ENCODE data around the gene RBM19.

Gene RBM19

DNA sequence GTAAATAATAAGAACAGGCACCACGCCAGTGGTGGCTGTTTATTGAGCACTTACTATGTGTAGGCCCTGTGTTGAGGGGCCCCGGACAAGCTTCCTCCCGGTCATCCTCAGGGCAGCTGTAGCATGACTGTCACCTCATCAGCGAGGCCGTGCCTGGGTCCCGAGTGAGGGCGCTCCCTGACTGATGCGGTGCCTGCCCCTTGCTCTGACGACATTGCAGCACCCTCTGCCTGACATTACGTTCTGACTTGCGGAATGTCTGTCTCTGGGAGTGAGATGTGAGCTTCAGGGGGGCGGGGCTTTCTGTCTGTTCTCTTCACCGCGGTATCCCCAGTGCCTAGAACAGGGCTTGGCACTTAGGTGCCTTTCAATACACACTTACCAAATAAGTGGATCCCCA is 167.6 kb downstream of the RBM19 start:
- DNase-seq: no peak

DNA sequence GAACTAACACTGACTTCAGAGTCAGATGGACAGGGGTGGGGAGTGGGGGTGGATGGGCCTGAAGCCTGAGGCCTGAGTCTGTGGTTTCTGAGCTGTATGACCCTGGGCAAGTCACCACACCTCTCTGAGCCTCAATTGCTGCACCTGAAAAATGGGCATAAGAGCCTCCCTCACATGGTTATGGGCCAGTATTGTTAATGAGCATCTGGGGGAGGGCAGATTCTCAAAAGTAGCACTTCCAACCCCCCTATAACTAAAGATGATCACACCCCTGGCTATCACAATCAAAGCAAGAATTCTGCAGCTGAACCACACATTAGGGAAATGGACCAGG is 168.6 kb downstream of the RBM19 start:
- no peak for DNase-seq

DNA sequence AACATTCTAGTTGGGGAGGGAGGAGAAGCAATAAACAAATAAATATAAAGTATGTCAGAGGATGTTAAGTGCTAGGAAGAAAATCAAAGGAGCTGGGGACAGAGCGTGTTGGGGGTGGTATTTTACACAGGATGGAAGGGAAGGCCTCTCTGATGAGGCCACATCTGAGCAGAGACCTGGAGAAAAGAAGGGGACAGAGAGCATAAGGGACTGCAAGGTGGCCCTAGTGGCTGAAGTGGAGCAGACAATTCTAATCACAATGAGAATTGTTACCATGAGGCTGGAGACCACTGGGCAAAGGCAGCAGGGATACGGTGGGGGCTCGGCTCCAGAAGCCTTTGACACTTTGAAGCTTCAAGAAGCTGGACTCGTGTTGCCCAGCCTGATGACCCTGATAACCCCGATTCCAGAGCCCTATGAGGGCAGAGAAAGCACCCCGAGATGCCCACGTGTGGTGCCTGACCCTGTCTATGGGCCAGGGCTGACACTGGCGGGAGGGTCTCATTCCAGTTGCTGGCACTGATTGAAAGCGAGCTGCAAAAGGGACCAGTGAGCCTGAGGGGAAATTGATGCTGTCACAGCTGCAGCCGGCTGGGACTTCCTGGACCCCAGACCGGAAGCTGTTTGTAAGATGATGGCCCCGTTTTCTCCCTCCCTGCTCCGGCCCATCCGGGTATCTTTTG is 169.1 kb downstream of the RBM19 start:
- DNase-seq: no peak

DNA sequence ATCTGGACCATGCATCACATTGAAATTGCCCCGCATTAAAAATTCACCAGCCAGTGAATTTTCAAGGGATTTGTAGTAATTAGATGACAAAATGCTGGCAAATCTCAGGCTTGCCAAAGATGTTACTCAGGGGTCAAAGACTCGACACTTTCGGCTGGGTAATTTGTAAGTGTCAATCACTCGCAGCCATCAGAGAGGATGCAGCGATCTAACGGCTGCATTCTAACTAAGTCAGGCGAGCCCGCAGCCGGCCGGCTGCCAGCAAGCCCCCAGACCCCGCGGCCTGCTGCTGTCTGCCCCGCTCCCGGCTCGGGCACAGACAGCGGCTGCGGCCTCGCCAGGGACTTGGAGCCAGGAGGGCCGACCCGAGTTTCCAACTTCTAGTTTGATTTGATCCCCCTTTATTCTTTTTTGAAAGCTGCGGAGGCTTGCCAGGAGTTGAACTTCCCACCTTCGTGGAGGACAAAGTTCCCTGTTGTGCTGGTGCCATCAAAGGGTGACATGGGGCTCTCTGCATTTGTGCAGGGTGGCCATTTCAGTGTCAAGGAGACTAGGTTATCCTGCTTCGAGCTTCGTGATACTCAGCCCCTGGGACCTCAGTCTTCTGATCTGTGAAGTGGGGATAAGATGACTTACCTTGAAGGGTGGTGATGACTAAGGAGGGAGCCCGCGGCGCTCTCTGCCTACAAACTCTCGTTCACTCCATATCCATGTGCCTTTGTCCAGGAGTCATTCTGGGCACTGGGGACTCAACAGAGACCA is 169.9 kb downstream of the RBM19 start:
- no peak for DNase-seq

DNA sequence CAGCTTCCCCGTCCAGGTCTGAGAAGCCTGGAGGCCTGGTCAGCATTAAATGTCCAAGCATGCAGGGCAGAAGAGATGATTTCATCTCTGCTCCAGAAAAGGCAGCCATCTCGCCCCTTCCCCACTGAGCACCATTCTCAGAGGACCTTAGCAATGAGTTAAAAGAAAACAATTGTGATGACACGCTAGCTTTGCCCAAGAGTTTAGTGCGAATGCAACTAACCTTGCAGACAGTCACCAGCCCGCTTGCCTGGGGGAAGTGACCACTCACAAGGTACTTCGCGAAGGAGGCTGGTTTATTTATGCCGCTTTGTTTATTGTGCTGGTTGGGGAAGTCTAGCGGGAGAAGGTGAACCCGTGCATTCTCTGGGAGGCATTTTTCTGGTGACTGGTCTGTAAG is 170.7 kb downstream of the RBM19 start:
- no peak for DNase-seq

DNA sequence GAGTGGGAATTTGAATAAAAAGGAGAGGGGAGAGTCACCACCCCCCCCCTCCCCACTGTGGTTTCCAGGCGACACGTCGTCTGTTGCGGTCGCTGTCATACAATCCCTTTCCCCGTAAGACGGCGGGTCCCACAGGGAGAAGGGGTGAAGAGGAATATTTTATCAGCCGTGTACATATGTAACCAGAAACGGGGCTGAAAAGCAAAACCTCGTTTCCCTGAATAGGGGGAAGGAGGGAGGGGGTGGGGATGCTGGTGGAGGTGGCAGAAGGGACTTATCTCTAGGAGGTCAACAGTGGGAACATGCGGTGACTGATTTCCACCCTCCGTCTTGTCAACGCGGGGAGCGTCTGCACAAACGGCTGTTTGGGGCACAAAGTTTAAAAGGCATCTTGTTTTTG is 171.4 kb downstream of the RBM19 start:
- DNase-seq: no peak

DNA sequence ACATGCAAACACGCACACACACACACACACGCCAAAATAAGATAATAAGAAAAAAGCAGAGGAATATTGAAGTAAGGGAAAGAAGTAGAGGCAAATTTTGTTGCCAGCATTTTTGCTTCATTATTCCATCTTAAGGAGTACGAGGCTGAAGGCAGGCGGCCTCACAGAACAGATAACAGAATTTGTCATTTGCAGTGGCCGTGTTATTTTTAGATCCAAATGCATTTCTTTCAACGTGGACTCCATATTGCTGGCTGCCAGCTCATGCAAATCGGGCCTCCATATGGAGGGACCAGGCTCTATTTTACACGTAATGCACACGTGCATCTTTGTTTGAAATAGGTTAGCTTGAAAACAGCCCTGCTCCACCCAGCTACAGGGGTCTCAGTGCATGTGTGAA is 172.9 kb downstream of the RBM19 start:
- no peak for DNase-seq

DNA sequence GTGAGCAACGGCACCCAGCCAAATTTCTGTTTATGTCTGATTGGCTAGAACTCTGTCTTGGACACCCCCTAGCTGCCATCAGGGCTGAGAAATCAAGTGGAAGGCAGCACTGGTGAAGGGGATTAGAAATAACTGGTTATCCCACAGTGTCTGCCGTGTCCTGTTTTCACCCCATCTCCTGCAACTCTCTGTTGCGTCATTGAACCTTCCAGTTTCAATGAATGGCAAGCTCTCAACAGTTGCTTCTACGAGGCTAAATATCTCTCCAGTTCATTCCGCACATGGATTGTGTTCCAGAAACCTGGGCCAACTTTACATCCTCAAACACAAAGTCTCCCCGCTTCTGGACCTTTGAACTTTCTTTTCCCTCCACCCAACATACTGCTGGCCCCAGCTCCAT is 173.7 kb downstream of the RBM19 start:
- DNase-seq: no peak

DNA sequence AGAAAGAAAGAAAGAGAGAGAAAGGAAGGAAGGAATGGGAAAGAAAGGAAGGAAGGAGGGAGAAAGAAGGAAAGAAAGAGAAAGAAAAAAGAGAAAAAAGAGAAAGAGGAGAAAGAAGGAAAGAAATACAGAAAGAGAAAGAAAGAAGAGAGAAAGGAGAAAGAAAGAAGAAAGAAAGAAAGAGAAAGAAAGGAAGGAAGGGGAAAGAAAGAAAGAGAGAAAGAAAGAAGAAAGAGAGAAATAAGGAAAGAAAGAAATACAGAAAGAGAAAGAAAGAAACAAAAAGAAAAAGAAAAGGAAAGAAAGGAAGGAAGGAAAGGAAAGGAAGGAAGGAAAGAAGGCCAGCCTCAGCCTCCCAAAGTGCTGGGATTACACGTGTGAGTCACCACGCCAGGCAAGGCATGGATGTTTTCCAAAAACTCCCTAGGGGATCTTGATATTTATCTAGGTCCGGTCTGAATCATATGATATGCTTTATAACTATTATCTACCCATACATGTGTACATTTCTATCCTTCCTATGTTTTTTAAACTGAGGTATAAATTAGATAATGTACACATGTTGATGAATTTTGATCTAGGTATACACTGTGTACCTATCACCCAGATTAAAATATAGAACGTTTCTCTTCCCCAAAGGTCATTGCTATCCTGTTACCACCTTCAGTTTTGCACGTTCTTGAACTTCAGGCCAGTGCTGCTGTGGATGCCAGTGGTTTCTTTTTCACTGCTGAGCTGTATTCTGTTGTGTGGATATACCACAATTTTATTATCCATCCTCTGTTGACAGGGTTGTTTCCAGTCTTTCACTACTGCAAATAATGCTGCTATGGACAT is 177.9 kb downstream of the RBM19 start:
- DNase-seq: no peak

DNA sequence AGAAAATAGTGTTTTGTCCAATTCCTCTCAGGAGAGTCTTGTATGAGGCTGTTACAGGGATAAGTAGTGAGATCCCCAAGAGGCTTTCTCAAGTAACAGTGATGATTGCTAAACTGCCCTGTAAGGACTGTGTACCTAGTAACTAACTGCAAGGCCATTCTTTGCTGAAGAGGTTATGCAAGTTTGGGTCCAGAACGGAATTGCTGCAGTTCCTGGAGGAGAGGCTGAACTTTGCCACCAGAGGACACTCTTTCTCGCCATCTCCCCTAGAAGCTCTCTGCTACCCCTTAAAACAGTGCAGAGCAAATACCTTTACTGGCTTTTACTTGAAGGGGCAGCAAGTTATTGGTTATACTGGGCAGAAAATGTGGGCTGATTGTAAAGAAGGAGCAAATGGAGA is 180.0 kb downstream of the RBM19 start:
- no peak for DNase-seq

DNA sequence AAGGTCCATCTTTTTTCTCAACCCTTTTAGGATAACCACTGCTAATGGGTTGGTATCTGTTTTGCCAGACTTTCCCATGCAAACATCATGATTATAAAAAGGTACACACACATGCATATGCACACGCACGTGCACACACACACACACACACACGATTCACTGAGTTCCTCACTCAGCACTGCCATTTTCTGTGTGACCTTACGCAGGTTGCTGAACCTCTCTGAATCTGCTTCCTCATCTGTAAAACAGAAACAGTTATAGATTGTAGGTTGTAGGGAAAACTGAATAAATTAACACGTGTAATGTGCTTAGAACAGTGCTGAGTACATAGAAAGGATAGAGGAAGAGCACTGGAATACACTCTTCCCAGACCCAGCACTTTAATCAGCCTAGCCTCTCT is 182.3 kb downstream of the RBM19 start:
- DNase-seq: no peak

DNA sequence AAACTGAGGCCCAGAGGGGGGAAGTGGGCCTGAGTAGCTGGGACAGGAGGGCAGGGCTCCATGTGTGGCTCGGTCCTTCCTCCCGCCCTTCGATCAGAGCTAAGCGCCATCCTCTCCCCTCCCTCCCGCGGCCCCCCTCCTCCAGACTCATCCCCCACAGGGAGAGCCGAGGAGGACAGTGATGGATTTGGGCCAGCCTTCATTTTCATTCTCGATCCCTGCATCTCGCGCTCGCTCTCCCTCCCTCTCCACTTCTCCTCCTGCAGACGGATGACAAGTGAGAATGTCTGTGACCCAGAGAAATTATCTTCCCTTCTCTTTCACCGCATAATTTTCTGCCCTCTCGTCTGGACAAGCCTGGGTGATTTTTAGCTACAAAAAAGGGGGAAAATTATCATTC is 183.3 kb downstream of the RBM19 start:
- no peak for DNase-seq

DNA sequence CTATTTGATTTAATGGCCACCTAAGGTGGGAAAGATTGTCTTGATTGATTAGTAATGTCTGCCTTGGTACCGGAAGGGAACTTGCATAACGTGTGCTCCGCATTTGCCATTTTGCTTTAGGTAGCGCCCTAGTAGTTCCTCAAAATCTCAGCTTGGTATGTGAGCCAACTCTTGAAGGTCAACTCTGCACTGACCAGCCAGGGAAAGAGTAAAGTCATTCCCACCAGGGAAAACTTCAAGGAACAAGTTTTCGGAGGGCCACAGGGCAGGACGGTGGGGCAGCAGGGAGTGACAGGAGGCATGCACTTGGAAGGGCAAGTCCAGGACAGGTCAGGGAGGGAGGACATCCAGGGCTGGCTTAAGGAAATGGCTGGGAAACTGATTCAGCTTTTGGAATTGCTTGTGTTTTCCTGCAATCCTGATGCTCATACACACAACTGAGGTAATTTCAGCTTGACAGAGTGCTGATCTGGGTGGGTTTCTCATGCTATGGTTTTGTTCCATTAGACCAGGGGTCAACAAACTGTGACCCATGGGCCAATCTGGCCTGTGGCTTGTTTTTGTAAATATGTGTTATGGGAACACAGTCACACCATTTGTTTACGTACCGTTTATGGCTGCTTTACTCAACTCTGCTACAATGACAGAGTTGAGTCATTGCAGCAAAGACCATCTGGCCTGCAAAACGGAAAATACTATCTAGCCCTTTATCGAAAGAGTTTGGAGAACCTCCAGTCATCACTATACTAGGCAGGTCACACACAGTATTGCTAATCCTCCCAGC is 184.5 kb downstream of the RBM19 start:
- no peak for DNase-seq

DNA sequence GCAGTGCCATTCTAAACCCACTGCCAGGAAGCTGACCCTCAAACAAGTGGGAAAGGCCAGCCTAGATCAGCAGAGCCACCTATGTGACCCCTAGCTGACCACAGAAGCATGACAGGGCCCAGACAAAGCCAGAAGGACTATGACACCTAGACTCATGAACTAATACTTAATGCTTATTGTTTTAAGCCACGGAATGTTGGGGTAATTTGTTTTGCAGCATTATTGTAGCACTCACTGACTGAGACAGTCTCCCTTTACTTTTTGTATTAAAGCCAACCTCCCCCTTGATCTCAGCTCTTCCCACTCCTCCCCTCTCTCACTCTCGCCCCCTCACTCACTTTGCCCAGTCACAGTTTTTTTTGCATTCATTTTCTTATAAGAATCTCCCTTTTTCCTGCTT is 186.4 kb downstream of the RBM19 start:
- DNase-seq: no peak

DNA sequence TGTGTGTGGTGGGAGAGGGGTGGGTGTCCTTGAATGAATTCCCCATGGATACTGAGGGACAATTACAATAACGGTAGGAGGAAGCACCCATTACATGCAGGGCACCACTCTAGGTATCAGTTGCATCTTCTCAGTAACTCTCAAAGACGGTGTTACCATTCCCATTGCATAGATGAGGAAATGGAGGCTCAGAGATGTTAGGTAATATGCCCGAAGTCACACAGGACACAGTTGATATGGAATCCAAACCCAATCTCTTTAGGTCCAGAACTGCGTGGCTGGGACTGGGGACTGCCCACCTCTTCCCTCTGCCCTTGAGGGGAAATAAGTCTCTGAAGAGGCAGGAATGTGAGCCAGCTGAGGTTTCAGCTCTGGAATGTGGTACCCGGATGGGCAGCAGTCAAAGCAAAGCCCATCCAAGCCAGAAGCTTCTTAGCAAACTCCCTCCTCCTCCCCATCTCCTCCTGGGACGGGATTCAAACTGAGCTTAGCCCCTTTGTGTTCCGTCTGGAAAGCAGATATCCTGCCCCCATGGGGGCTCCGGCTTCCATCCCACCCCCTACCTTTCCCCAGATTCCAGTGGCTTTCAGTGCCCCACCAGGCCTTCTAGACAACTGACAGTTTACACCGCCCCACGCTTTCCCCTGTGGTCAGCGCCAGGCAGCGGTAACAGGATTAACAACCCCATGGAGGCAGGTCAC is 187.5 kb downstream of the RBM19 start:
- DNase-seq: no peak

DNA sequence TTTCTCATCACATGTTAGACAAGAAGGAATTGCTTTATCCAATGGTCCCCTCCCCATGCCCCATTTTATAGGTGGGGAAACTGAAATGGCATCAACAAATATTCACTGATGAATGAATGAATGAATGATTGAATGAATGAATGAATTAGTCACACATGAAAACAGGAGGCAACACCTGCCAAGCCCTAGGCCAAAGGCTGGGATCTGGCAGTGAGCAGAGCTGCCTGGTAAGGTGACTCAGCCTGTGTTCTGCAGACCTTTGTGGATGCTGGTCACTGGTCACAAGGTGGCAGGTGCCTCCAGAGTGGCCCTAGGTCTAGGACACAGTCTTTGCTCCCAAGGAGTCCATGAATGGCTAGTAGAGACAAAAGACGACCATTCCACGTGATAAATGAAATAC is 188.4 kb downstream of the RBM19 start:
- no peak for DNase-seq

DNA sequence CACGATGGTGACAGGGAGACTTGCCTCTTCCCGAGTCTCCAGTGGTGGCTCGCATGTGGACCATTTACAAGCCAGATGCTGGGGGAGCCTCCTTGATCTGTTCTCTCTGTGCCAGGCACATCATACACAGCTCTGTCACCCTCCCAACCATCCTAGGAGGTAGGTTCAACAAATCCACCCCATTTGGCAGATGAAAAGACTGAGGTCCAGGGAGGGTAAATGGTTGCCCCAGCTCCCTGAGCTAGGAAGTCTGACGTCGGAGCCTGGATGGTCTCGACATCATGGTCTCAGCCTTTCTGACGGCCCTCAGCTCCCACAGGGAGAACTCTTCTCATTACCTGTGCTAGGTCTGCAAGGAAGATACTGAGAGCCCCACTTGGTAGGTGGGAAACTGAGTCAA is 189.6 kb downstream of the RBM19 start:
- no peak for DNase-seq

DNA sequence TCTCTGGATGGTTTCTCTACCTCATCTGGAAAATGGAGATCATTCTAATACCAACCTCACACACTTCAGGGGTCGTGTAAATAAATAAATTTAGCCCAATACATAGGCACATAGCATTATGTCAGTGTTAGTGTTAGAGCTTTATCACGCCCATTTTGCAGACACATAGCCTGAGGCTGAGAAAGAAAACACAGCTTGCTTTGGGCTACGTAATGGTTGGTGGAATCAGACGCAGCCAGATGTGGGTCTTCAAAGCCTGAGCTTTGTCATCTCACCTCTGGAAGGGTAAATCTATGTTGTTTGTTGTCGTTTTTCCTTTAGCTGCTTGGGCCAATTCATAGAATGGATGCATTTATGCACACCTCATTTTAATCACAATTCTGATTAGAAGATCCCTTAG is 191.6 kb downstream of the RBM19 start:
- DNase-seq: no peak

DNA sequence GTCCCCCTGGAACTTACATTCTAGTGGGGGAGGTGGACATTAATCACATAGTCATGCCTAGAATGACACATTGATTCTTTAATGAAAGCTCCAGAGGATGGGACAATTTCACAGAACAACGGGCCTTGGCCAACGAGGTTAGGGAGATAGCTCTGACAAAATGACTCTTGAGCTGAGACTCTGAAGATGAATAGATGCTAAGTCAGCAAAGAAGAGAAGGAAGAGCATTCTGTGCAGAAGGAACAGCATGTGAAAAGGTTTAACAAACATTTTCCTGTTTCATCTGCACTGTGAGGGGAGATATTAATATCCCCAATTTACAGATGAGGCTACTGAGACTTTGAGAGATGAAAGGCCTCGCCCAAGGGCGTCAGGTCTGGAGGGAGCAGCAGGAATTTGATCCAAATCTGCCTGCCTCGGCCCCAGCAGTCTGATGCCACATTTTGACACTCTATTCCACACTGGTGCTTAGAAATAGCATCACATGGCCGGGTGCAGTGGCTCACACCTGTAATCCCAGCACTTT is 193.6 kb downstream of the RBM19 start:
- DNase-seq: no peak

DNA sequence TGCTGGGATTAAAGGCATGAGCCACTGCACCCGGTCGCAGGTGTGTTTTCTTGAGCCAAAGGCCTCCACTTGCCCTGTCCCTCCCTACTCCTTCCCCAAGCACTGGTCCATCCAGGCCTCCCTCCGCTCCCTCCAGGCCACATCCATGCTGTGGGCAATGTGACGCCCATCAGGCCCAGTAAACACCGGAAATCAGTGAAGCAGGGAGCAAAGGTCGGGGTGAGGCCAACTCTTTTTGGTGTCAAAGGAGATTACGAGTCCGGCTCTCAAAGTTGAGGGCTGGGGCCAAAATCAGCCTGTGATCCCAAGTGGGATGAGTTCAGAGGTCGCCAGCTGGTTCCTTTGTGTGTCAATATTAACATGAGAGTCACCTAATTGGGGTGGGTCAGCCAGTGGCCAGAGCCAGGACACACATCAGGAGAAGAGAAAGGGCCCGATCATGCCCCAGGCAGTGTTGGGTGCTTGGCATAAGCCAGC is 195.7 kb downstream of the RBM19 start:
- no peak for DNase-seq

DNA sequence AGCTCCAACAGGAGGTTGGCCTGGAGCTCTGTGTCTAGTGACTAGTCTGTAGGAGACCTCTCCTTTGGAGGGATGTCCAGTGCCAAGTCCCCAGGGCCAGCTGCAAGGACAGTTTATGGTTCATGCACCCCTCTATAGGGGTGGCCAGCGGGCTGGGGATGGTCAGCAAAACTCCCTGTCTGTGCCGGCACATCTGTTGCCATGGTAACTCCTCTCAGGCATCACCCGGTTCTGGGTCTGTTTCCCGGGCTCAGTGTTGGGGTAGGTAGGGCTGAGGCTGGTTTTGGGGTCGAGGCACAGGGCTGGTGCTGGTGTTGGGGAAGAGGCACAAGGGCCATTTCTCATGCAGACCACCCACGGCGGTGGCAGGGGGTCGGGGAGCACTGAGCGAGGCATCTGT is 196.8 kb downstream of the RBM19 start:
- no peak for DNase-seq

DNA sequence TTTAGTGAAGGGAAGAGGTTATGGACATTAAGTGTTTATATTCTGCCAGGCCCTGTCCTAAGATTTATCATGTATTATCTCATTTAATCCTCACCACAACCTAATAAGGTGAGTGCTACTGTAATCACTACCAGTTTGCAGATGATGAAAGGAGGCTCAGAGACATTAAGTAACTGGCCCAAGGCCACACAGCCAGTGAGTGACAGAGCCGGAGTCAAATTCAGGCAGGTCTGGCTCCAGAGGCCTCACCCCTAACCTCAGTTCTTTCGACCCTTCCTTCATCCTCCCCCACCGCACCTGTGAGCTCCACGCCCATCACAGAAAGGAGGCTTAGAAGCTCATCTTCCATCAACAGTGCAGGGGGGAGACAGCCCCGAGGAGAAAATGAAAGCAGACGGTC is 197.3 kb downstream of the RBM19 start:
- no peak for DNase-seq
